ENCODE results near the gene TSR3.

The TSR3 gene

DNA sequence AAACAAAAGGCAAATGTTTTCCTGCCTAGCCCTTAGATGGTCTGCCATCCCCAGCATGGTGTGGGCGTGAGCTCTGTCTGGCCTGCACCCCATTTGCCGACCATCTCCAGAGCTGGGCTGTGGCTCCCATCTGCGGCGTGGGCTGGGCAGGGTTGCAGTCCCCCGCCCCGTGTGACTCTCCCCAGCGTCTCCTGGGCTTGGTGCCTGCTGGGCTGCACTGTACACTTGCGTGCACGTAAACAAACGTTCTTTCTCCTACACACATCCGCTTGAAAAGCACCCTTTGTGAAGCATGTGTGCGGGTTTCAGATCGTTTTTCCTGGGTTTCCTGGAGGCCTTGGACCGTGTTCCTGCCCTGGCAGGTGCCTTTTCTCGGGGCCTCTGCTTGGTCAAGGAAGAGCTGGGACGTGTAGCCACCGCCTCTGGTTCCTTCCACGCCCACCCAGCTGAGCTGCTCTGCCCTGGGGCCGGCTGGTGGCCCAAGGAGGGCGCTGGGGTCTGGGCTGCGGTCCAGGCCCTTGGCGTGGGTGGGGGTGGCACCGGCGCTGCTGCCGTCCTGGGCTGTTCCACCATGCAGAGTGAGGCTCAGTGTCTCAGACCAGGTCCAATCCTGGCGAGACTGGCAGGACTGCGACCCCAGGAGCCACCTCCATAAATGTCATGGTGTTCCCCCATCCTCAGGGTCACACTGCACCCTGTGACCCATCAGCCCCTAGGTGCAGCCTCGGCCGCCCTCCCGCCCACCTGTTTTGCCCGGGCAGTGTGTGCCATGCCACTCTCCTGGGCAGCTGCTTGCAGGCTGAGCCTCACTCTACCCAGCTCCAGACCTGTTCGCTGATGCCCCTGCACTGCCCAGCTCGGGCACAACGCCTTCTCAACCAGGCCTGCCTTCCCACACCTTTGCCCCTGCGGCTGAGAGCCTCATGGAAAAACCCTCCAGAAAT is 28.1 kb downstream of the TSR3 start:
- no peak for DNase-seq

DNA sequence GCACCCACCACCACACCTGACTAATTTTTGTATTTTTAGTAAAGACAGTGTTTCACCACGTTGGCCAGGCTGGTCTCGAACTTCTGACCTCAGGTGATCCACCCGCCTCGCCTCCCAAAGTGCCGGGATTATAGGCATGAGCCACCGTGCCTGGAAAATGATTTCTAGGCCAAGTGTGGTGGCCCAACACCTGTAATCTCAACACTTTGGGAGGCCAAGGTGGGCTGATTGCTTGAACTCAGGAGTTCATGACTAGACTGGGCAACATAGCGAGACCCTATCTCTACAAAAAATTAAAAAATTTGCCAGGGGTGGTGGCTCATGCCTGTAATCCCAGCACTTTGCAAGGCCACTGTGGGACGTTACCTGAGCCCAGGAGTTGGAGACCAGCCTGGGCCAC is 29.3 kb downstream of the TSR3 start:
- DNase-seq: no peak

DNA sequence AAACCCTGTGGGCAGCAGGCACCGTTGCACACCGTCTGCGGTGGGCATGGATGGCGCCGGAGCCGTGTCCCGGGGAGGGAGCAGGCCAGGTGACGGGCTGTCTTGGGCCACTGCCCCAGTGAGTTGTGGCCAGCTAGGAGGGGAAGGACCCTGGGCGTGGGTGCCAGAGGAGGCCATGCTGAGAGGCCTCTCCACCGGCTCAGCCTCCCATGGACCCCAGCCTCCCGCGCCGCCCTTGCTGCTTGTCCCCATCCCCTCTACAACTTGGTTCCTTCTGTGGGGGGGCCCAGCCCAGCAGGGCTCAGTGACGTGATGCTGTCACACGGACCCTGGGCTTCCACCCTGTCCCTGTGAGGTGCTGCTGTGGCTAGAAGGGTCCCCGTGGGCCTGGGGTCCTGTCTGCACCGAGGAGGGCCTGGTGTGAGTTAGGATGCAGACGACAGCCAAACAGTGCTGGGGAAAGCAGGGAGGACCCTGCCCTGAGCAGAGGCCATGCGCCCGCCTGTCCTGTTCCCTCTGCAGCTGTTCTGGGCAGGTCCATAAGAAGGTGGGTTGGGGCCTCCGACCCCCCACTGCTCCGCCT is 30.9 kb downstream of the TSR3 start:
- DNase-seq: no peak

- no peak for DNase-seq
Measured at GRCh38 chr16:1320097-1320496, 31.6 kb downstream of the TSR3 start.

DNA sequence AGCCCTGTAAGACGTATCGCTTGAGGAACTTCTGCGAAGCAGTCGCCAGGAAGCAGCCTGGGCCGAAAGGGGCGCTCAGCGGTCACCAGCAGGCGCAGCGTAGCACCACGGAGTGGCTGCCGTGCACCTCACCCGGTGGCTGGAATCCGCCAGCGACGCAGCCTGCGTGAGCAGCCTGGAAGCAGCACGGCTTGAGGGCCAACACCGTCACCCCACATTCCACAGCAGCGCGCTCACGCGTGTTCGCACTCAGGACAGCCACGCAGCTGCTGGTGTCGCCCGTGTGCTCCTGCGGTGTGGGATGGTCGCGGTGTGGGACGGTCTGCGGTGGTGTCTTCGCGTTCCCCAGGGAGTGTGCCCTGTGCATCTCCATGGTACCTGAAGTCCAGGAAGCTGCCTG is 32.6 kb downstream of the TSR3 start:
- no peak for DNase-seq

- DNase-seq: no peak
Measured at GRCh38 chr16:1318268-1318545, 33.5 kb downstream of the TSR3 start.

- DNase-seq: no peak
Measured at GRCh38 chr16:1317479-1318267, 34.0 kb downstream of the TSR3 start.

DNA sequence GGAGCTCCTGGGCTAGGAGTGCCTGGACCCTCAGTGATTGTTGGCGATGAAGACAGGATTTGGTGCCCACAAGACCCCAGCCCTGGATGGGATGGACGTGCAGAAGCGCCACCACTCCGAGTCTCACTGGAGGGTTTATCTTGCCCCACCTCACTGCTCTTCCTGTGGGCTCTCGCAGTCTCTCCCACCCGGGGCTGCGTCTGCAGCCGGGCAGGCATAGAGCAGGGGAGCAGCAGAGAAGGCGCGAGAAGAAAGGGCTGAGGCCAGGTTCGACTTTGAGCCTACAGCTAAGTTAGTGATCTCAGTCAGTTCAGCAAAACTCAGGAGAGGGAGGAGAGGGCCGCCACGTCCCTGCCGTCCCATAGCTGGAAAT is 35.7 kb downstream of the TSR3 start:
- DNase-seq: no peak

- DNase-seq: no peak
Measured at GRCh38 chr16:1315081-1316032, 36.3 kb downstream of the TSR3 start.

DNA sequence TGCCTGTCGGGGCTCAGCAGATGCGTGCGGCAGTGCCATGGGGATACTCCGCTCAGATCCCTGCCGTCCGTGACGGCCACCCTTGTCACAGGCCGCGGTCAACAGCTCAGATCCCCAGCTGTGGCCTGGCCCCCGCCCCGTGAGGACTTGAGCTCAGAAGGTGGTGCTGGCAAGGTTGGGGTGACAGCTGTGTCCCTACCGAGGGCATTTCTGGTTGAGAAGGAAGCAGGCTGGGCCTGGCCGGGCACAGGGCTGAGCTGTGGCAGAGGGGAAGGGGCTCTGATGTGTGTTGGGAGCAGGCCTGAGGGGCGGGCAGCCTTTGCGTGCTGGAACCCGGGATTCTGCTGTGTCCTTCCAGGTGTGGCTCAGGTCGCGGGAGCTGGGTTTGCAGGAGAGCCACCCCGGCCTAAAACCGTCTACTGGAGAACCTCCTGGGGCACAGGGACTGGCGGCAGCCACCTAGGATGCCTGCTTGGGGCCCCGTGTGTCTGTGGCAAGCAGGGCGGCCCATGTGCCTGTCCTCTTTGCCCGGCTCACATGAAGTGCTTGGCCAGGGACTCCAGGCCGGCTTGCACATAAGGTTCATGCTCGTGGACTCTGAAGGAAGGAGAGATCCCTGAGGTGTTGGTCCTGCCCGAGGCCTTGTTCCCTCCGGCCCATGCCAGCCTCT is 37.1 kb downstream of the TSR3 start:
- DNase-seq: no peak

- no peak for DNase-seq
Measured at GRCh38 chr16:1313721-1314369, 37.8 kb downstream of the TSR3 start.

DNA sequence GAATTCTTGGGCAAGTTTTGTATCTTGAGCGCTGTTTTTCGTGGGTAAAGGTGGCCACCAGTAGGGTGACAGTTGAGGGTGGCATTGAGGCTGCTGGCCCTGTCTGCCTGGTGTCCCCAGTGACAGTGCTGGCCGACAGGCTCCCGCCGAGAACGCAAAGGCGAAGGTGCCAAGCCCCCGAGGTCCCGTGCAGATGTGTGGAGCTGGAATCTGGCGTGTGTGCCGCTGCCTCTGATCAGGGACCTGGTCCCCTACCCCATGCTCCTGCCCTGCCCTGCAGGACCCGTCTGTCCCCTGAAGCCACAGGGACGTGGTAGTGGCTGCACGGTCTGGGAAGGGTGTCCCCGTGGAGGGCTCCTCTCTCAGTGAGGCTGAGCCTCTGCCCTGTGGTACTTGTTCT is 38.8 kb downstream of the TSR3 start:
- no peak for DNase-seq

DNA sequence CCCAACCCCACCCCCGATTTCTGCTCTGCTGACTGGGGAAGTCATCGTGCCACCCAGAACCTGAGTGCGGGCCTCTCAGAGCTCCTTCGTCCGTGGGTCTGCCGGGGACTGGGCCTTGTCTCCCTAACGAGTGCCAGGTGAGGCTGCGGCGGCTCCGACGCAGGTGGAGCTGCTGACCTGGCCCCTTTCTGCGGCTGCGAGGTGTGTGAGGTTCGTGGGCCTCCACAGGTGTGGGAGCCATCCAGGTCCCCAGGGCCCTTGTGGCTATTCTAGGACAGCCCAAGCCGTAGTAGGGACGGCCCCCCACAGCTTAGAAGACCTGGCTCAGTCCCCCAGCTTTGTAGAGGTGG is 39.2 kb downstream of the TSR3 start:
- no peak for DNase-seq

GRCh38 chr16:1311738-1312466 is 39.8 kb downstream of the TSR3 start:
- no peak for DNase-seq

DNA sequence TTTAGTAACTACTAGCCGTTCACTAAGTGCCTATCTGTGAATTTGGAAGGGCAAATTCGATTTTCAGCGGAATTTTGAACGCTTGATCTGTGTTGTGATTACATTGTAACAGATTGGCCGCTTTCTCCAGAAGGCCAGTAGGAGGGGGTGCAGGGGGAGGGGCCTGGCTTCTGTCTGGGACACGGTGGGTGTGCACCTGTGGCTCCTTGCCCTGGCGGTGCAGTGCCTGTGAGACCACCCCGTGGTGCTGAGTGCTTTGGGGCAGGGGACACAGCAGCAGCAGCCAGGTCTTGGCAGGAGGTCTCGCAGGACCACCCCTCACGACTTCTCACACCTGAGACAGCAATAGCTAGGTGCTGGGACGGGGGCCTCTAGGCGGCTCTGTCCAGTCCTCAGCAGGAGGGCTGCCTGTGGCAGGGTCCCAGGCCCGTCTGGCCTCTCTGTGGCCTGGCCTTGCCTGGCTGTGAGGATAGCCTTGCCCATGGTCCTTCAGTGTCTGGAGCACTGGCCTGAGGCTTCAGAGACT is 40.4 kb downstream of the TSR3 start:
- DNase-seq: no peak

DNA sequence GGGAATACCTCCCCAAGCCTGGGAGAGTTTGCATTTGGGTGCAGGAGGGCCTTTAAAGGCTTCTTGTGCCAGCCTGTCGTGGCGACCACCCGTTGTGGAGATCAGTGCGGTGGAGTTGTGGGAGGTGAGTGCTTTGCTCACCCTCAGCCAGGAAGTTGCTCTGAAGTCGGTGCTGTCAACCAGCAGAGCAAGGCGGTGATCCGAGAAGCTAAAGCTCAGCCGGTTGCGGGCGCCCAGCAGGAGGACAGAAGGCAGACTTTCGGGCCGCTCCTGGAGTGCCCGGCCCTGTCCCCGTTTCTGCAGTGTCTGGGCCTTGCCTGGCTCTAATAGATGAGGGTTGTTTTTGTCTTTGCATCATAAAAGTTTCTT is 40.9 kb downstream of the TSR3 start:
- no peak for DNase-seq

DNA sequence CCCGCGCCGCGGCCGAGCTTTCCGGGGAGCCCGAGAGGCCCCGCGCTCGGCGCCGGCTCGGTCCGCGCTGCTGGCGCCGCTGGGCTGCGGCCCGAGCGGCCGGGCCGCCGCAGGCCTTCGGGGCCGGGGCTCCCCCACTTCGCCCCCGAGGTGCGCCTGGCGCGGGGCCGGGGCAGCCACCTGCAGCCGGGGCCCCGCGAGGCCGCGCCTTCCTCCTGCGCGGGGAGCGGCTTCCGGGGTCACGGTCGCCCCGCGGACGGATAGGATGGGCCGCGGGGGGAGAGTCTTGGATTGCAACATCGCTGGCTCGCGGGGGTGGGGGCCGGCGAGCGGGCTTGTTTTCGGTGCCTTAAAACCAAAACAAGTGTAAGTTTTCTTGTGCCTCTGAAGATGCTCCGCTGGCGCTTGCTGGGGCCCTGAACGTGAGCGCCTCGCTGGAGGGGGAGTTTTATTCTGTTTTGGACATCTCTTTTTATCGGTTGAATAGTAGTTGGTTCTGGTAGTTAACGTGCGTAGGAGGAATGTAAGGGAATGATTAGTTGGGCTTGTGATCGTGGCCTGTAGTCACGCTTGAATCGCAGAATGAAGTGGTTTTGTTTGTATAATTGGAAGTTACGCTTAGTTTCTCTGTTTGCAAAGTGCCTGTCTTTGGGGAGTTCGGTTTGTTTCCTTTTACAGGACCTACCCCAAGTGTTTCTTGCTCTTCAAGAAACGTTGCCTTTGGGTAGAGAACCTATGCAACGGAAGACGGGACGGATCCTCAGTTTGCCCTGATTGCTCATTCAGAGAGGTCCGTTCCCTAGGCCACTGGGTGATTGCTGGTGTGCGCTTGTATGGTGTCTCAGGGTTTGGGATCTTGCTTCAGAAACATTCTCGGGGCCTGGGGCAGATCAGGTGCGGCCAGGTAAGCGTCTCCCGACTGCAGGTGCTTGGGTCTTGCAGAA is 41.5 kb downstream of the TSR3 start:
- DNase-seq: peak; percentile 57

DNA sequence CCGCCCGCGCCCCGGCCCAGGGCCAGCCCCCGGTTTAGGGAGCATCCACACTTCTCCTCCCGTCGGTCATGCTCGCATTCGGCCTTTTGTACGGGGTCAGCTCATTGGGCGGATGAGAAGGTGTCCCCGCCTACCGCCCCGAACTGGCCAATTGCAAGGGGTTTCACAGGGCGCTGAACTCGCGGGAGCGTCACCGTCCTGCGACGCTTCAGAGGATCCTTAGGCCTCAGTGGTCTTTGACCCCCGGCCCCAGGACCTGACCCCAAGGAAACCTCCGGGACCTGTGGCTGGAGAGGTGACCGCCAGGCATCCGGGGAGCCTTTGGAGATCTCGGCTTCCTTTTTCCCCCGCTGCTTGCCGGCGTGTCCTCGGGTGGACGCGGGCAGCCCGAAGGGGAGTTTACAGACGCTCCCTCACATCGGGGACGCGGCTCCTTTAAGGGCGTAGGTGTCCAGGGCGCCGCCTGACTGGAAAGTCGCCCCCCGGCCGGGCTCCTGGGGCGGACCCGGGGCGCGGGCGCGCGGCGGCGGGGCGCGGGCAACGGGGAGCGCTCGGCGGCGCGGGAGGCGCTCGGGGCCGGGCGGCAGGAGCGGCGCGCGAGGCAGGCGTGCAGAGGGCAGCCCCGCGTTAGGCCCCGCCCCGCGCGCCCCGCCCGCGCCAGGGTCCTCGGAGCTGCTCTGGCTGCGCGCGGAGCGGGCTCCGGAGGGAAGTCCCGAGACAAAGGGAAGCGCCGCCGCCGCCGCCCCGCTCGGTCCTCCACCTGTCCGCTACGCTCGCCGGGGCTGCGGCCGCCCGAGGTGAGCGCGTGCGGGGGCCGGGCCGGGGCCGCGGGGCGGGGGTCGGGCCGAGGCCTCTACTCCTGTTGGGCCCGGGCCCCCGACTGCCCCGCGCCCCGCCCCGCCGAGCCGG is 42.4 kb downstream of the TSR3 start, which contains the start of gene UBE2I:
Gene UBE2I (plus strand): TSS at position 660 of the 909 bp plus-strand sequence. CDS start 4,395 bp downstream, outside the sequence.
- DNase-seq: peak; percentile 98
